Skin of body (tissue), 2 donors: ENCODE measurements around the gene RHBDL2. TPM values are rescaled to one million over a fixed set of nuclear protein-coding genes. Genes with fewer than 3 reads are reported as not detected.
A peak's percentile ranks its signal among the peaks of the same experiment; 100 is the strongest.
"Not testable (repeated sequence)": the region's sequence is repeated elsewhere in the genome, so short reads cannot be mapped to it uniquely, and the experiment has no call there.

Source experiments
- DNase-seq: peaks from one replicate; lab custom pipeline; 2025; lab: John Stamatoyannopoulos, UW
- total RNA-seq: library from RNA; depleted of rRNA; stranded (reverse); fragments of >200 nt; gene quantifications from one replicate; pipeline ENCODE4 v1.2.3, GENCODE V29; 2014

Gene RHBDL2, protein sequence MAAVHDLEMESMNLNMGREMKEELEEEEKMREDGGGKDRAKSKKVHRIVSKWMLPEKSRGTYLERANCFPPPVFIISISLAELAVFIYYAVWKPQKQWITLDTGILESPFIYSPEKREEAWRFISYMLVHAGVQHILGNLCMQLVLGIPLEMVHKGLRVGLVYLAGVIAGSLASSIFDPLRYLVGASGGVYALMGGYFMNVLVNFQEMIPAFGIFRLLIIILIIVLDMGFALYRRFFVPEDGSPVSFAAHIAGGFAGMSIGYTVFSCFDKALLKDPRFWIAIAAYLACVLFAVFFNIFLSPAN
- 2.2 TPM for total RNA-seq

DNA sequence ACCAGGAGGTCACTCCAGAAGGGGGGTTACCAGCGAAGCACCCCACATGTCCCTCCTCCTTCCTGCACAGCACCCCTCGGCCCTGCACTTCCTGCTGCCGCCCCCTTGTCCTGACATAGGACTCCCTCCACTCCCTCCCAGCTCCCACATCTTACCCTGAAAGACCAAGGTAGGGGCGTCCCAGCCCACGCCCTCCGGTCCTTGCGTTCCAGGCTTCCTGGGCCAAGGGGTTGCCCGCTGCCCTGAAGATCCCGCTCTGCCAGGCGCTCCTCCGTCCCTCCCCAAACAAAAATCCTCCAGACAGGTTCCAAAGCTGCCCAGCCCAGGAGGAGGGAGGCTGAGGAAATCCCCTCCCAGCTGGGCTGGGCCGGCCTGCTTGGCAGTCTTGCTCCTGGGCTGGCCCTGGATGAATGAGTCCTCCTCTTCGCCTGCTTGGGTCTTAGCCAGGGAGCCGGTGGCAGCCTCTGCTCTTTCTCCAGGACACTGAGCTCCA, at the start of gene RHBDL2:
Gene RHBDL2, minus strand, starts transcription at position 304 of the 493 bp plus-strand sequence. CDS start 22,618 bp downstream, outside the sequence.
- DNase-seq: no peak

DNA sequence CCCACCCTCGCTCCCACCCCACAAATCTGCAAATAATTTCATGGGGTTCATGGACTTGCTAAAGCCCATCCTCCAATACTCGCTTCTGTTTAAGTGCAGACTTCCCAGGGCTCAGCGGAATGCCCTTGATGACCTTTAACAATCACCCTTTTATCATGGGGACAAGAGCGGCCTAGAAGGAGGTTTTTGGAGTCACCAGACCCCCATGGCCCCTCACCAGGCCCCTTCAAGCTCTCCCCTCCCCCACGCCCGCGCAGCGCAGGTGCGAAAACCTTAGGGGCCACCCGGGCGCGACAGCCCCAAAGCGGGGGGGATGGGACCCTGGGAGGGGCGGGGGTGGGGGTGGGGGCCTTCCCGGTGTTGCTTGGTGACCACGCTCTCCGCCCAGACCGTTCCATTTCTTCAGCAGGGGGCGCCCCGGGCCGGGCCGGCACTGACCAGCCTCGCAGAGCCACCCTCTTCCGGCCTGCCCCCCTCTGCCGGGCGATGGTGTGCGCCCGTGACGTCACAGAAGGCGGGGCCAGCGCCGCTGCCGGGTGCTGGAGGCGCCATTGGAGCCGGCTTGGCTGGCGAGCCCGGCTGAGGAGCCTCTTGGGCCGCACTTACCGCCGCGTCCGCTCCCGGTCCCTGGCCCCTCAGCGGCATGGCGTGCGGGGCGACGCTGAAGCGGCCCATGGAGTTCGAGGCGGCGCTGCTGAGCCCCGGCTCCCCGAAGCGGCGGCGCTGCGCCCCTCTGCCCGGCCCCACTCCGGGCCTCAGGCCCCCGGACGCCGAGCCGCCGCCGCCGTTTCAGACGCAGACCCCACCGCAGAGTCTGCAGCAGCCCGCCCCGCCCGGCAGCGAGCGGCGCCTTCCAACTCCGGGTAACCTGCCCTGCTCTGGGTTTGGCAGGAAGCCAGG, 49.4 kb upstream of the RHBDL2 start, which contains the start of gene AKIRIN1:
Gene AKIRIN1, plus strand, starts transcription at position 539 of the 900 bp plus-strand sequence. Its CDS starts 105 bp downstream, at position 644.
- peak; percentile 89 for DNase-seq

DNA sequence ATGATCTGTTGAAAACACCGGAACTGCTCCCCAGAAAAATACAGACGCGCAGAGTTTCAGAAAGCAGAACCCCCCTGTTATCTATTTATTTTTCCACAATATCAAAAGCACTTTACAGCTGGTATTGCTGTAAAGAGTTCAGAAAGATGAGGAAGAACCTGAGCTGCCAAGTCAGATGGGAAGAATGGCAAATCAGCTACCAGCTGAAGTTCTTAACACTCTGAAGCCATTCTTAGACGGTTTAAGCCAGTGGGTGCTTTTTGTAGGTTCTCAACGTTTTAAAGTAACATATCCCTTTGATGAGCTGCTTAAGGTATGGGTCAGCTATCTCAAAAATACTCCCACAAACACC, 48.7 kb upstream of the RHBDL2 start:
- peak; percentile 65 for DNase-seq

DNA sequence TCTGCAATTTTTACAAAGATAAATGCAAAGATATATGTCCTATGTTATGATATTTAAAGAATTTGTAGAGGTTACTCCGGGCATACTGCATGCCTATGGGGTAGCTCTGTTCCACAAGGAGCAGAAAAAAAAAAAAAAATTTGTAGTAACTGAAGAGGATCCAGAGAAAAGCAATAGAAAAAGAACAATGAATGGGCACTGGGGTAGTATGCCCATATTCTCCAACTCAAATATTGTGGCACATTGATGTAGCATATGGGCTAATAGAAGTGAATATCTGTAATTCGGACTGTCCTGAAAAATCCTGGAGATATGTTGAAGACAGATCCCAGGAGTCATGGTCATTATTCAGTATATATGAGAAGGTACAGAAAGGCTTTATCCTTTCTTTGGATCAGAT, 48.3 kb upstream of the RHBDL2 start:
- no peak for DNase-seq

DNA sequence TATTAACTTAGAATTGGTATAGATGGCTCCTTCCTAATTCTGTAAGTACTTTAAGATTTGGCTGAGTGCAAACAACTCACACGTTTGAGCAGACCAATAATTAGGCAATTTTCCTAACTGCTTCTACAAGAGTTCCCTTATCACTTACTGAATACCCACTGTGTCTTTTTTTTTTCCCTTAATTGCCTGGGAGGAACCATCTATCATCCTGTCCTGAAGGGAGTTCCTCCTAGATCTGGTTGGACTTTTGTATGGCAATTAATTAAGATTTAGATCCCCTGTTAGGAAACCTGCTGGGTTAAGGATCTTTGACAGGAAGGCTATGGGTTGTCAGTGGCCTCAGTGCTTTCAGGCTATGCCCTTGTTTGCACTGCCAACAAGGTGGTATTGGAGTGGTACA, 37.8 kb upstream of the RHBDL2 start:
- not testable (repeated sequence) for DNase-seq

DNA sequence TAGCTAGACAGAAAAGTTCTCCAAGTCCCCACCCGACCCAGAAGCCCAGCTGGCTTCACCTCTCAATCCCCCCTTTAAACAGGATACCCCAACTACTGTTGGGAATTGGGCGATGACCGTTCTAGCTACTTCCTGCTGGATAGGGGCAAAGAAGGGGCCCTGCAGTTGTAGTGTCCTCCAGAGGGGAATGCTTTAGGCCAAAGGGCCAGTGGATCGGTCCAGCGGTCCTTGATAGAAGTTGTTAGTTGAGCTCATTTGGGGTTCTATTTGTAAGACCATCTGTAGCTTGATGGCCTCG, 36.6 kb upstream of the RHBDL2 start:
- DNase-seq: not testable (repeated sequence)

DNA sequence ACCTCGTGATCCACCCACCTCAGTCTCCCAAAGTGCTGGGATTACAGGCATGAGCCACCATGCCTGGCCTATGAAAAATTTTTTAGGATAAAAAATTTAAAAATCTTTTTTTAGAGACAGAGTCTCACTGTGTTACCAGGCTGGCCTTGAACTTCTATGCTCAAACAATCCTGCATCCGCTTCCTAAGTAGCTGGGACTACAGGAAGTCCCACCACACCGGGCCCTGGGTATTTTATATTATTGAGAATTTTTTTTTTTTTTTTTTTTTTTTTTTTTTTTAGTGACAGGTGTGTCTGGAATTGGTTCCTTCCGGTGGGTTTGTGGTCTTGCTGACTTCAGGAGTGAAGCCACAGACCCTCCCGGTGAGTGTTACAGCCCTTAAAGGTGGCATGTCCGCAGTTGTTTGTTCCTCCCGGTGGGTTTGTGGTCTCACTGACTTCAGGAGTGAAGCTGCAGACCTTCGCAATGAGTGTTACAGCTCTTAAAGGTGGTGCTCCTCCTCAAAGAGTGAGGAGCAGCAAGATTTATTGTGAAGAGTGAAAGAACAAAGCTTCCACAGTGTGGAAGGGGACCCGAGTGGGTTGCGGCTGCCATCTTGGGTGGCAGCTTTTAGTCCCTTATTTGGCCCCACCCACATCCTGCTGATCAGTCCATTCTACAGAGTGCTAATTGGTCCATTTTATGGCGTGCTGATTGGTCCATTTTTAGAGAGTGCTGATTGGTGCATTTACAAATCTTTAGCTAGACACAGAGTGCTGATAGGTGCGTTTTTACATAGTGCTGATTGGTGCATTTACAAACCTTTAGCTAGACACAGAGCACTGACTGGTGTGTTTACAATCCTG, 36.0 kb upstream of the RHBDL2 start:
- not testable (repeated sequence) for DNase-seq

DNA sequence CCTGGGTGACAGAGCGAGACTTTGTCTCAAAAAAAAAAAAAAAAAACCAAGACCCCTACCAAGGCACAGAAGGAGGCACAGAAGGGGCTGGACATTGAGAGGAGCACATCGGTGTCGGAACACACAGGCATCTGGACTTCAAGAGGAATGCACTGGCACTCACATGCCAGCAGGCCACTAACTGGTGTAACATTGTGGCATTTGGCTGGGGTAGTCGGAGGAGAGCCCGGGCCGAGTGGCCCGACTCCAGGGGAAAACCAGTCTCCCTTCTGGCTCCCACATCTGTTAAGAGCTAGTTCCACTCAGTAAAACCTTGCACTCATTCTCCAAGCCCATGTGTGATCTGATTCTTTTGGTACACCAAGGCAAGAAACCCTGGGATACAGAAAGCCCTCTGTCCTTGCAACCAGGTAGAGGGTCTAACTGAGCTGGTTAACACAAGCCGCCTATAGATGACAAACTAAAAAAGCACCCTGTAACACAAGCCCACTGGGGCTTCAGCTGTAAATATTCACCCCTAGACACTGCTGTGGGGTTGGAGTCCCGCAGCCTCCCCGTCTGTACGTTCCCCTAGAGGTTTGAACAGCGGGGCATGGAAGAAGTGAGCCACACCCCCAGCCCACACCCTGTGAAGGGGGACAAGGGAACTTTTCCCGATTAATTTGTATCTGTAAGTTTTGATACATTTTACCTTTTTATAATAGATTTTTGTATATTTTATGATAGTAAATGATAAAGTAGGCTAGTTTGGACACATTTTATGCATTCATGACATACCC, 32.2 kb upstream of the RHBDL2 start:
- DNase-seq: no peak

DNA sequence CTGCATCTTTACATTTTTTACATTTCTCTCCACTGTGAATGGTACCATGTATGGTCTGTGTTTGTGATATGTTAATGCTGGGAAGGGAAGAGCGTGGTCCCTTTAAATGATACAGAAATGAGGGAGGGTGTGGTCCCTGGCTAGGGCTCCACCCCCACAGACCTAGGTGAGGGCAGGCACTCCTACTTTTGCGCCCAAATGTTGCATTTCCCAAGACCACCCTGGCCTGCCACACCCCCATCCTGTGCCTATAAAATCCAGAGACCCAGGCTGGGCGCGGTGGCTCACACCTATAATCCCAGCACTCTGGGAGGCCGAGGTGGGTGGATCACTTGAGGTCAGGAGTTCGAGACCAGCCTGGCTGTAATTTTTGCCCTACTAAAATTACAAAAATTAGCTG, 31.5 kb upstream of the RHBDL2 start:
- not testable (repeated sequence) for DNase-seq

DNA sequence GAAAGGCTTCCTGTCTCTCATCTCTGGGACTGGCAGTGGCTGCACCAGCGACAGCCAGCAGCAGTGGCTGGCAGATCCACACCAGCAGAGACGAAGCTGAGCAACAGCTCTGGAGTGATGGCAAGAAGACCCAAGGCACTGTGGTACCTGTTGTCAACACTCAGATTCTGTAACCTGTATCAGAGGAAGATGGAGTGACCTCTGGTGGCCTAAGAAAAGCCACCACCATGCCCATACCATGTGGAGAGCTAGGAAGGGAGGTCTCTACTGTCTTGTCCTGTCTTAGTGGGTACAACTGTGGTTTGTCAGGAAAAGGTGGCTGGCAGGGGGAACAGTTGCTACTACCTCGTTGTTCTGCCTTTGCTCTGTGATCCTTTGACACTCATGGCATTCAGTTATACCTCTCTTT, 22.5 kb upstream of the RHBDL2 start:
- no peak for DNase-seq

DNA sequence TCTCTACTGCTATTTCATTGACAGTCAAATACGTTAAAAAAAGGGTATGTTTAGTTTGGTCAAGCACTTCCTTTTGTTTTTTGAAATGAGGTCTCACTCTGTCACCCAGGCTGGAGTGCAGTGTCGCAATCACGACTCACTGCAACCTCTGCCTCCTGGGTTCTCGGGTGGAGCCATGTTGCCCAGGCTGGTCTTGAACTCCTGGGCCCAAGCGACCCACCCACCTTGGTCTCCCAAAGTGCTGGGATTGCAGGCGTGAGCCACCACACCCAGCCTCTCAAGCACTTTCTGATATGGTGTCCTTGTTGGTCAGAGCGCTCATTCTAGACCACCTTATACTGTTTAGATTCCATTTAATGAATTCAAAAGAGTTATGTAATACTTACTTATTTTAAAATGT, 20.9 kb upstream of the RHBDL2 start:
- no peak for DNase-seq

DNA sequence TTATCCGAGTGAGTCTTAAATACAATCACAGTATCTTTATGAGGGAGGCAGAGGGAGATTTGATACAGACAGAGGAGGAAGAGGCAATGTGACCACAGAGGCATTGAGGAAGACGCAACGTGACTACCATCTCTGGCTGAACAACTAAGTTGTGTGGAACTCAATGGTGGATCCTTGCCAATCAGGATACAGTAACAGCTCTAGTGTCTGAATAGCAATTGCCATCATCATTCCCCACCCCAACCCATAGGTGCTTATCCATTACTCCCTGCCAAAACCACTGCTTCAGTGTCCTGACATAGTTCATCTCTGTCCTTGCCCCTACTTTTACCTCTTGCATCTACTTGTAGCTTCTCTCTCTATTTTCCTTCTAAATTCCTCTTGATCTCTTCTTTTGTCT, 20.5 kb upstream of the RHBDL2 start:
- DNase-seq: no peak

DNA sequence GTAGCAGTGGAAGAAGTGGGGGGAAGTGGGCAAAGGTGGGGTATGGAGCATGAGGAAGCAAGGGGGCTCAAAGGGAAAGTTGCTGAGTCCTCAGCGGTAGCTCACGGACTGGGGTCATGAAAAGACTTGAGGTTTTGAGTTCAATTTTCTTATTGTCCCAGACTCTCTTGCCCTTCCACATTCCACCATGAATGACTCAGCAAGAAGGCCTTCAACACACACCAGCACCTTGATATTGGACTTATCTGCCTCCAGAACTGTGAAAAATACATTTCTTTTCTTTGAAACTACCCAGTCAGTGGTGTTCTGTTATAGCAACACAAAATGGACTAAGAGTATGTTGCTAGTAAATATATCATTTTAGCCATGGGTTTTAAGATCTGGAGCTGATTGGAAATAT, 17.3 kb upstream of the RHBDL2 start:
- DNase-seq: no peak

DNA sequence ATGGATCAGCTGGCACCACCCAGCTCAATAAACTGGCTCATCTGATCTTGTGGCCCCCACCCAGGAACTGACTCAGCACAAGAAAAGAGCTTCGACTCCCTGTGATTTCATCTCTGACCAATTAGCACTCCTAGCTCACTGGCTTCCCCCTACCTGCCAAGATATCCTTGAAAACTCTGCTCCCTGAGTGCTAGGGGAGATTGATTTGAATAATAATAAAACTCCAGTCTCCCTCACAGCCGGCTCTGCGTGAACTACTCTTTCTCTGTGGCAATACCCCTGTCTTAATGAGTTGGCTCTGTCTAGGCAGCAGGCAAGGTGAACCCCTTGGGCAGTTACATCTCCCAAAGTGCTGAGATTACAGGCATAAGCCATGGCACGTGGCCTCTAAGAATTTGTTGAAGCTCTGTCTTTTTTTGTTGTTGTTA, 11.8 kb upstream of the RHBDL2 start:
- no peak for DNase-seq

DNA sequence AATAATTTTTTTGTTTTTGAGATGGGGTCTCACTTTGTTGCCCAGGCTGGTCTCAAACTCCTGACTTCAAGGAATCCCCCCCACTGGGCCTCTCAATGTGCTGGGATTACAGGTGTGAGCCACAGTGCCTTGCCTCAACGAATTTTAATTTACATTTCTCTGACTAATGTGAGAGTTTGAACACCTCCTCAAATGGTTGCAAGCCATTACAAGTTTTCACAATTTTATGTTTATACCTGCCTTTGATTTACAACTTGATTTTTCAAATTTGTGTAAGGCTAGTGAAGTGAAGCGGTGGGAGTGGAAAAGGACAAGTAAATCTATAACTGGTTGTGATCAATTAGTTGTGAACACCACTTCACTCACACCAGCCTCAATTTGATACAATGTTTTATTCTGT, 8.9 kb upstream of the RHBDL2 start:
- no peak for DNase-seq

DNA sequence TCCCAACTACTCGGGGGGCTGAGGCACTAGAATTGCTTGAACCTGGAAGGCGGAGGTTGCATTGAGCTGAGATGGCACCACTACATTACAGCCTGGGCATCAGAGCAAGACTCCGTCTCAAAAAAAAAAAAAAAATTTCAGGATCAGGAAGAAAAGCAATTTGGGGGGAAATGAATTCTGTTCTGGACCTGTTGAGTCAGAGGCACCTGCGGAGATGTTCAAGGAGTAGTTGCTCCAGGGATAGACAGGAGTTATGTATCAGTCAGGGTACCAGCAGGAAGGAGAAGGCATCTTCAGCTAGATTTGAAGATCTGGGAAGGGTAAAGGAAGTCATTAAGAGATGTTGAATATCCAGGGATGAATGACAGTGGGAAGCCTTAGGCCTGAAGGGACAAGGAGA, 2.9 kb upstream of the RHBDL2 start:
- DNase-seq: no peak

DNA sequence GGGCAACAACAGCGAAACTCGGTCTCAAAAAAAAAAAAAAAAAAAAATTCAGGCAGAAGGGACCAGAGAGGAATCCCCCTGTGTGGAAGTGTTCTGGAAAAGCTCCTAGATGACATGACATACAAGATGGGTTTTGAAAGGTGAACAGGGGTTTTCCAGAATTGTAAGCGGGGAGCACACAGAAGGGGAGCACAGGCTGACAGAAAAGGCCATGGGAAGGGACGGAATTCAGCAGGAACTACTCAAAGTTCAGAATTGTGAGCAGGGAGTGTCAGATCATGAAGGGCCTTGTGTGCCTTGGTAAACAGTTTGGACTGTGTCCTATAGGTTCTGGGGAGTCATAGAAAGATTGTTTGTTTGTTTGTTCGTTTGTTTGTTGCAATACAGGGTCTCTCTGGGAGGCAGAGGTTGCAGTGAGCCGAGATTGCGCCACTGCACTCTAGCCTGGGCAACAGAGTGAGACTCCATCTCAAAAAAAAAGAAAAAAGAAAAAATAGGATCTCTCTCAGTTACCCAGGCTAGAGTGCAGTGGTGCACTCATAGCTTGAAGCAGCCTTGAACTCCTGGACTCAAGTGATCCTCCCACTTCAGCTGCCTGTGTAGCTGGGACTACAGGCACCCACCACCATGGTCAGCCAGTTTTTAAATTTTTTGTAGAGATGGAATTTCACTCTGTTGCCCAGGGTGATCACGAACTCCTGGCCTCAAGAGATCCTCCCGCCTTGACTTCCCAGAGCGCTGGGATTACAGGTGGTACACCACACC, 1.2 kb upstream of the RHBDL2 start:
- no peak for DNase-seq

DNA sequence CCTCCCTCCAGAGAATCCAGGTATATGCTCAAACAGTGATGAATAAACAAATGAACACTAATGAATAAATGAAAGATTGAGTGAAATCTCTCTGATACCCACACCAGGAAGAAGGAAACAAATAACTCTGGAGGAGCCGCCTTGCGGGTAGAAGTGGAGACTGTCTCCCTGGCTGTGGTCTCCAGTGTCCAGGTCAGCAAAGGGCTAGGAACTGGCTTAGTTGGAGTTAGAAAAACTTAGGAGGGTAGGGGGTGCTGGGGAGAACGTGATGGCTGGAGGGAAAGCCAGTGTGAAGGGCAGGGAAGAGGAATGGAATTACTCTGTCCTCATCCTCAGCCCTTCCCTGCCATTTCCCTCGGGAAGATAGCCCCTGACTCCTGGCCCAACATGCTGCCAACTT, 537 bp downstream of the RHBDL2 start:
- DNase-seq: no peak

DNA sequence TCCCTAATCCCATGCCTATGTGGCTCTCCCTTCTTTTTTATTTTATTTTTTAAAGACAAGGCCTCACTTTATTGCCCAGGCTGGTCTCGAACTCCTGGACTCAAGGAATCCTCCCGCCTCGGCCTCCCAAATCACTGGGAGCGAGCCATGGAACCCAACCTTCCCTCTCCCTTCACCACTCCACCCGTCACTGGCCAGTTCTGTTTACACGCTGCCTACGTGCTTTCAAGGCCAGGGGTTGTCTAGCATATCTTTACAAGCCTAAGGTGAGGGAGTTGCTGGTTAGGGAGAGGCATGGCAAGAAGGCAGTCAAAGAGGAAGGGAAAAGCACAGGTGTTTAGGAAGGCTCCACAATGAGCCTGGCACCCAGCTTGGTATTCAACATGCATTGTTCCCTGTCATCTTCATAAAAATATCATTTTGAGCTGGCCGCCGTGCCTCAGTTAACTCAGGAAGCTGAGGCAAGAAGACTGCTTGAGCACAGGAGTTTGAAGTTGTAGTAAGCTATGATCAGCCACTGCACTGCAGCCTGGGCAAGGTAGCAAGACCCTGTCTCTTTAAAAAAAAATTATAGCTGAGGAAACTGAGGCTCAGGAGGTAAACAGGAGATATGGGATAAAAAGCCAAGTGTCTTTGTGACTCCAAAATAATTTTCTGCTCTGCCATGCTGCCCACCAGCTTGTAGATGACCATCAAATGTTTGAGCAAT, 1.1 kb downstream of the RHBDL2 start:
- no peak for DNase-seq
